Adrenal gland (tissue), 12 donors: ENCODE results near the gene BCDIN3D. TPM values are rescaled to one million over a fixed set of nuclear protein-coding genes. Genes with fewer than 3 reads are reported as not detected.

ENCODE experiments used
- DNase-seq, 7 donors: peaks; one replicate each; pipeline ENCODE4 v3.0.0-alpha.2; 2019 to 2020
- H3K27ac ChIP-seq, 5 donors: fragments of 200-600 bp; sonication (generic) in 4 of 5; 1 replicate in 3 of 5; 2 replicates in 2 of 5; pipeline versions ENCODE4 v1.5.1 to v1.8.0; 2016 to 2020; ENCODE audit warnings: mild to moderate bottlenecking in 1 of 5
- H3K27me3 ChIP-seq: fragments of 200-600 bp; 2 replicates; pipeline ENCODE4 v1.8.0; 2021
- H3K36me3 ChIP-seq, 2 donors: fragments of 200-600 bp; replicated peaks in 1 of 2; 1 replicate in 1 of 2; 2 replicates in 1 of 2; pipeline versions ENCODE4 v1.5.1 to v1.8.0; 2018 to 2022
- H3K4me1 ChIP-seq, 2 donors: fragments of 200-600 bp; replicated peaks in 1 of 2; 1 replicate in 1 of 2; 2 replicates in 1 of 2; pipeline versions ENCODE4 v1.5.1 to v1.8.0; 2018 to 2021
- H3K4me3 ChIP-seq, 4 donors: fragments of 200-600 bp; sonication (generic) in 3 of 4; one replicate each; pipeline ENCODE4 v1.5.1; 2016 to 2018
- H3K9me3 ChIP-seq, 3 donors: fragments of 200-600 bp; sonication (generic) in 1 of 3; replicated peaks in 1 of 3; 1 replicate in 2 of 3; 2 replicates in 1 of 3; pipeline versions ENCODE4 v1.5.1 to v1.8.0; 2016 to 2021
- CTCF ChIP-seq, 6 experiments: fragments of 450-650 bp in 4 of 6; fragments of 200-600 bp in 2 of 6; sonication (generic) in 1 of 6; IDR thresholded peaks; 1 replicate in 5 of 6; 2 replicates in 1 of 6; pipeline versions ENCODE4 v1.5.1 to v1.8.0; 2016 to 2021; ENCODE audit warnings: antibody characterized with exemption in 6 of 6, mild to moderate bottlenecking in 2 of 6, moderate library complexity in 1 of 6
- POLR2A ChIP-seq, 2 donors: fragments of 450-650 bp; IDR thresholded peaks; one replicate each; pipeline ENCODE4 v1.6.1; 2017; ENCODE audit warnings: antibody characterized with exemption in 2 of 2, mild to moderate bottlenecking in 2 of 2, moderate library complexity in 1 of 2
- WGBS, 4 donors: extraction: QIAGEN DNeasy Blood & Tissue Kit in 2 of 4; methylation state at CpG; one replicate each; pipeline versions ENCODE4 v1.1.5 to v1.1.7; 2013 to 2017; 5-methylcytosine and 5-hydroxymethylcytosine counted together
- intact Hi-C, 2 donors: fragments of 100-400 bp; cut with DNase I; formaldehyde crosslinking; loops; one replicate each; pipeline versions ENCODE4 v1.14.1 to v1.15.0; 2022 to 2023
- polyA plus RNA-seq, 3 donors: library from polyadenylated mRNA; stranded (reverse); fragments of 200-250 nt in 2 of 3; fragments of 350-450 nt in 1 of 3; fragmentation: Illumina TruSeq in 1 of 3; extraction: RNeasy Lipid Tissue Mini Kit (QIAGEN cat#74804) in 1 of 3; gene quantifications; one replicate each; pipeline ENCODE4 v1.2.3, GENCODE V29; 2013 to 2014
- total RNA-seq, 9 donors: library from RNA; depleted of rRNA in 4 of 9; stranded (reverse); fragments of >200 nt in 4 of 9; fragments of 120-200 nt in 1 of 9; fragmentation: NEBNext Ultra II Directional in 1 of 9; extraction: Animal tissue kit (Norgen Biotek cat#: 25700) in 1 of 9; gene quantifications; one replicate each; pipeline versions ENCODE4 v1.1.0 to v1.2.4, GENCODE V29; 2013 to 2023
- donor health status: healthy with polysubstance abuse.
- donor health status: Bipolar disorder and iron deficiency.
- donor health status: DM: yes; HTN: yes; CAD: no.
- donor health status: DM: no; HTN: no; CAD: no.
- donor health status: DM: no; HTN: no; CAD: no.
- donor health status: DM: yes; HTN: yes; CAD: no.

The BCDIN3D gene
- total and polyA plus RNA-seq, 12 donors = 1.9 to 8.9 (median 4.8) TPM

GRCh38 chr12:49818241-49818895, 24.5 kb downstream of the BCDIN3D start:
- H3K9me3 ChIP-seq = no peaks in the 10 kb centered on the region
- DNase-seq = no peak
- no peaks in the 10 kb centered on the region for H3K27me3 ChIP-seq
- no peak overlapping the region for H3K27ac ChIP-seq
- TF ChIP-seq CTCF (IDR thresholded peaks at IDR 0.05) (no peak), POLR2A (IDR thresholded peaks at IDR 0.05) (no peak)
- no peak overlapping the region for H3K4me3 ChIP-seq
- H3K4me1 ChIP-seq = peaks cover 24 to 41% of the 10 kb centered on the region in 2 donors
- WGBS, 4 donors = 75 to 85% (median 79%) methylated on average over 7 of the region's 7 CpGs
- H3K36me3 ChIP-seq = peaks cover 0 to 12% of the 10 kb centered on the region in 2 donors
- intact Hi-C loops = no loop called here

- no peaks in the 10 kb centered on the region for H3K9me3 ChIP-seq
- H3K27me3 ChIP-seq = no peaks in the 10 kb centered on the region
- intact Hi-C loops = no loop called here
- no peak overlapping the region for H3K4me3 ChIP-seq
- DNase-seq = no peak
- TF ChIP-seq POLR2A (IDR thresholded peaks at IDR 0.05) (no peak), CTCF (IDR thresholded peaks at IDR 0.05) (no peak)
- H3K36me3 ChIP-seq = peaks cover 0 to 5% of the 10 kb centered on the region in 2 donors
- H3K4me1 ChIP-seq = peaks cover 14 to 27% of the 10 kb centered on the region in 2 donors
- 87 to 96% (median 96%) methylated on average over 1 of the region's 1 CpG for WGBS, 4 donors
- no peak overlapping the region for H3K27ac ChIP-seq
These were observed 29.8 kb downstream of the BCDIN3D start for GRCh38 chr12:49813131-49813530.

- no peaks in the 10 kb centered on the region for H3K27me3 ChIP-seq
- H3K27ac ChIP-seq = no peak overlapping the region
- H3K9me3 ChIP-seq = no peaks in the 10 kb centered on the region
- DNase-seq = no peak
- peaks cover 0 to 5% of the 10 kb centered on the region in 2 donors for H3K36me3 ChIP-seq
- 80 to 87% (median 82%) methylated on average over 4 of the region's 4 CpGs for WGBS, 4 donors
- H3K4me1 ChIP-seq = peaks cover 14 to 25% of the 10 kb centered on the region in 2 donors
- intact Hi-C loops = no loop called here
- TF ChIP-seq POLR2A (IDR thresholded peaks at IDR 0.05) = no peak
- no peak overlapping the region for H3K4me3 ChIP-seq
These were observed 30.9 kb downstream of the BCDIN3D start for GRCh38 chr12:49811961-49812401.

- Histone ChIP-seq H3K27ac (peak overlapping the region in 1 of 5 donors; percentile 2), H3K4me3 (no peak overlapping the region), H3K36me3 (peaks cover 0 to 3% of the 10 kb centered on the region in 2 donors), H3K9me3 (no peaks in the 10 kb centered on the region), H3K4me1 (peaks cover 14 to 25% of the 10 kb centered on the region in 2 donors), H3K27me3 (no peaks in the 10 kb centered on the region)
- intact Hi-C loops = no loop called here
- no peak for TF ChIP-seq POLR2A (IDR thresholded peaks at IDR 0.05)
- TF ChIP-seq CTCF (IDR thresholded peaks at IDR 0.05) = no peak
- no peak for DNase-seq
- WGBS, 4 donors = 79 to 88% (median 83%) methylated on average over 5 of the region's 5 CpGs
These were observed 31.8 kb downstream of the BCDIN3D start for GRCh38 chr12:49811136-49811535.
